ENCODE data around the gene CD44.

GRCh38 chr11:35165423-35166368 is 26.7 kb downstream of the CD44 start:
- TF ChIP-seq POLR2A (IDR thresholded peaks at IDR 0.05) (no peak), CTCF (IDR thresholded peaks at IDR 0.05 in 8 of 11, conservative IDR thresholded peaks at IDR 0.05 in 3 of 11) (no peak)
